Measurements from ENCODE around the gene RCBTB1.

The RCBTB1 gene

GRCh38 chr13:49594576-49594975 is 9.2 kb upstream of the RCBTB1 start:
- TF ChIP-seq CTCF (IDR thresholded peaks at IDR 0.05), result no peak

DNA sequence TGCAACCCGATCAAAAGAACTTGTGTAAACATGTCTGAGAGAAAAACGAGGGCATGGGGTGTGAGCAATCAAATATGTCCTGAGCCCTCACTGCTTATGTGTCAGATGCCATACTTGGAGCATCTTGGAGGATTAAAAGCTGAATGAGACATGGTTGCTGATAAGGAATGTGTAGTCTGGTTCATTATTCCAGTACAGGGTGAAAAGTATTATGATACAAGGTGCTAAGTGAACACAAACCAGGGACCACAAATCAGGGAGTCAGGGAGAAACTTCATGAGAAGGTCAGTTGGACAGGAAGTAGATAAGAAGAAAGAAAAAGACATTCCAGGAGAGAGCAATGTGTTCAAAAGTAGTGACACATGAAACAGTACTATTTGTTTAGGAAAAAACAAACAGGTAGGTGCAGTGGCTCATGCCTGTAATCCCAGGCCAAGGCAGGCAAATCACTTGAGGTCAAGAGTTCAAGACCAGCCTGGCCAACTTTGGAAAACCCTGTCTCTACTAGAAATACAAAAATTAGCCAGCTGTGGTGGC is 2.0 kb upstream of the RCBTB1 start:
- TF ChIP-seq CTCF (IDR thresholded peaks at IDR 0.05), result no peak

DNA sequence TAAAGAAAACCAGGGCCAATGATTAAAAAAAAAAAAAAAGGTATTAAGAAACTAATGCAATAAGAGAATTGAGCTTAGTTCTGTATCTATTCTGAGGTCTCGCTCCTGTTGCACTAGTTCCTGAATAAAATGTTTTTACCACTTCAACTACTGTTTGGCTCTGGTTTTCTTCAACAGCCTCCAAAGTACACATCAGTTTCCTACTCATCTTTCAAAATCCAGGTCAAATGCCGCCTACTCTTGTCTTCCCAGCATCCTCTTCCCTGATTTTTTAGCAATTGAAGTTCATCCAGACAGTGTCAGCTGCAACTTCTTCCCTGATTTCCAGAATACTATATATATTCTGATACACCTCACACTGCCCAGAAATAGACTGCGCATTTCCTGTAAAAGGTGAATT is 1.4 kb upstream of the RCBTB1 start:
- no peak for TF ChIP-seq CTCF (IDR thresholded peaks at IDR 0.05)

DNA sequence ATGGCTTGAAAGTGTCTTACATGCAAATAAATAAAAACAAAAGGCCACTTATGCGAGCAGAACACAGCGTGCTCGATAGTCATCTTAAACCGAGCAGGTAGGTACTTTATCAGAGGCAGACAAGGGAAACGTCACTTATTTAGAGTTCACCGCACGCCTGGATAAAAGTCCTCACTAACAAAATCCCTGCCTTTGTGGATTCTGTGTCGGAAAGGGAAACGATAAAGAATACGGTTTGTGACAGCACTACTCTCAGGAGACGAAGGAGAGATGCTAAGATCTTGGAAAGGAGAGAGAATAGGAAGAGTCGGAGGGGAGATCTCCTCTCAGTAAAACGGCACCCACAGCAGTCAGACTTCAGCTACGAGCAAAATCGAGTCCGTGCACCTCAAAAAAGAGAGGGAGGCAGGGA is 581 bp downstream of the RCBTB1 start:
- no peak for TF ChIP-seq CTCF (IDR thresholded peaks at IDR 0.05)

GRCh38 chr13:49580980-49581680 is 4.2 kb downstream of the RCBTB1 start:
- TF ChIP-seq CTCF (IDR thresholded peaks at IDR 0.05), result no peak

DNA sequence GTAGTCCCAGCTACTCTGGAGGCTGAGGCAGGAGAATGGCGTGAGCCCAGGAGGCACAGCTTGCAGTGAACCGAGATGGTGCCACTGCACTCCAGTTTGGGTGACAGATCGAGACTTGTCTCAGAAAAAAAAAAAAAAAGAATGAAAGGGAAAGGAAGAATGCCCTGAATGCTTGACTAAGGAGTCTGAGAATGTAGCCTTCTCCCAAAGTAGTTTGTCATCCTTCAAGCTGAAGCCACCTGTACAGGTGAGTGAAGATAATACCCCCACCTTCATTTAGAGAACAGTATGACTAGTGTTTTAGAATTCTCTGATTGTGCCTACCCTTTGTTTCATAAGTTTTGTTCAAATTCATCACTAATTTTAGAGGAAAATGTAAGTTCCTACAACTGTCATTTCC is 5.9 kb downstream of the RCBTB1 start:
- no peak for TF ChIP-seq CTCF (IDR thresholded peaks at IDR 0.05)

DNA sequence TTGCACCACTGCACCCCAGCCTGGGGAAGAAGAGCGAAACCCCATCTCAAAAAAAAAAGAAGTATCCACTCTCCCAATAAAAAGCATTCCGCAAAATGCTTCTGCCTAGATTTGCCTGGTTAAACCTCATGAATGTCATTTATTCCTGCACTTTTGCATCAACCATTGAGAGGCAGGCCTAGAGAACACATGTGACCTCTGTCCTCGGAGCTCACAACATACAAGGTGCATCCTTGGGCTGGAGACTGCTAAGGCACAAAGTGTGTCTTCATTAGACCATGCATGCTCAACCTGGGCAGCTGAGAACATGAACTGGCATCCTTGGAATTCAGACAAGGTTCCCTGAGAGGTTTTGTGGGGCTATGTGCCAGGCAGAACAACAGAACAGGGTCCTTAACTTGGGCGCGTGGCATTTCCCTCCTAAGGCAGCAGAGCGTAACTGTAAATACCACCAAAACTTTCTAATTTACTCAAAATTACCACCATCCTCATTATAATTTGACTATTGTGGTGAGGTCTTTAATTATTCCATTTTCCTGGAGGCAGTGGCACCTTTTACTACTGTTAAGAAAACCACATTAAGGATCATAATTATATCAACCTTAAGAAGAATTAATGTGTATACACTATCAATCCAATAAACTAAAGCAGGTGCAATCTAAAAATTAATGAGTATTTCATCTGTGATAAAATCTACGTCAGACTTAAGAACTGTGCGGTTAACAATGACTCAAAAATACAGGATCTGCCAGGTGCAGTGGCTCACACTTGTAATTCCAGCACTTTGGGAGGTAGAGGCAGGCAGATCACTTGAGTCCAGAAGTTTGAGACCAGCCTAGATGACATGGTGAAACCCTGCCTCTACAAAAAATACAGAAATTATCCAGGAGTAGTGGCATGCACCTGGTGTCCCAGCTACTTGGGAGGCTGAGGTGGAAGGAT is 13.8 kb downstream of the RCBTB1 start:
- TF ChIP-seq CTCF (IDR thresholded peaks at IDR 0.05), result no peak

Measured in LNCAP (cell line).